ENCODE results near the gene SPTBN1. TPM values are rescaled to one million over a fixed set of nuclear protein-coding genes. Genes with fewer than 3 reads are reported as not detected.
A peak's percentile ranks its signal among the peaks of the same experiment; 100 is the strongest.

The SPTBN1 gene
- polyA plus RNA-seq, 2 of the 4 experiments (the other 2 are of a cell fraction): 105 to 126 TPM

- FAIRE-seq: peak; percentile 46
- TF ChIP-seq RARB (CRISPR knock-in tag; IDR thresholded peaks at IDR 0.05): no peak
- TF ChIP-seq CTCF (IDR thresholded peaks at IDR 0.05): no peak
- no peak for ATAC-seq
- no peak overlapping the region for H3K27ac ChIP-seq
- H3K4me2 ChIP-seq: no peak overlapping the region
- 90% methylated on average over 2 of the region's 2 CpGs for WGBS (ENCODE audit: missing lambda C conversion rate)
- ChIA-PET POLR2A (no interaction called here), CTCF (interaction anchor here (1.1 to 1.8 kb wide), 3 partner anchors 10 to 135 kb away, joined by 3 to 4 read pairs (median 3); no protein-coding TSS in a partner anchor)
- no peaks in the 10 kb centered on the region for H3K9me3 ChIP-seq
- H3K4me3 ChIP-seq: no peak overlapping the region
- H3K4me1 ChIP-seq: peaks cover 53% of the 10 kb centered on the region
- DNase-seq (ENCODE audit: low read depth in 1 of 2, low spot score in 1 of 2): no peak
Measured at GRCh38 chr2:54468673-54469072, 12.5 kb downstream of the SPTBN1 start.

- WGBS (ENCODE audit: missing lambda C conversion rate): 75% methylated on average over 3 of the region's 3 CpGs
Measured at GRCh38 chr2:54469484-54470053, 13.4 kb downstream of the SPTBN1 start.

More at GRCh38 chr2:54469484-54470053, 13.4 kb downstream of the SPTBN1 start:
- no peak for TF ChIP-seq PBX3 (IDR thresholded peaks at IDR 0.05)
- no peak for TF ChIP-seq HEYL (CRISPR knock-in tag; IDR thresholded peaks at IDR 0.05)
- TF ChIP-seq NPAS2 (CRISPR knock-in tag; IDR thresholded peaks at IDR 0.05; ENCODE audit: borderline replicate concordance): no peak
- TF ChIP-seq CEBPB (IDR thresholded peaks at IDR 0.05): no peak
- TF ChIP-seq FOXS1 (CRISPR knock-in tag; IDR thresholded peaks at IDR 0.05): no peak
- no peak for TF ChIP-seq BCL3 (IDR thresholded peaks at IDR 0.05)
- TF ChIP-seq REST (IDR thresholded peaks at IDR 0.05): no peak
- no peak for TF ChIP-seq RARB (CRISPR knock-in tag; IDR thresholded peaks at IDR 0.05)
- TF ChIP-seq FOSB (CRISPR knock-in tag; IDR thresholded peaks at IDR 0.05): no peak
- no peak for TF ChIP-seq HES2 (IDR thresholded peaks at IDR 0.05)
- TF ChIP-seq CBX2 (IDR thresholded peaks at IDR 0.05; ENCODE audit: borderline replicate concordance, low read depth): no peak
- no peak for TF ChIP-seq TP53 (CRISPR knock-in tag; IDR thresholded peaks at IDR 0.05)
- TF ChIP-seq USF2 (IDR thresholded peaks at IDR 0.05): no peak
- TF ChIP-seq HOXA7 (CRISPR knock-in tag; IDR thresholded peaks at IDR 0.05): no peak
- TF ChIP-seq CBX8 (IDR thresholded peaks at IDR 0.05): no peak
- no peak for TF ChIP-seq POLR2A (IDR thresholded peaks at IDR 0.05; ENCODE audit: low read length)
- TF ChIP-seq RAD21 (conservative IDR thresholded peaks at IDR 0.05 in 1 of 2, IDR thresholded peaks at IDR 0.05 in 1 of 2): no peak
- TF ChIP-seq KDM1A (IDR thresholded peaks at IDR 0.05; ENCODE audit: low read depth): no peak
- H3K4me1 ChIP-seq: peaks cover 56% of the 10 kb centered on the region
- no peak for DNase-seq (ENCODE audit: low read depth in 1 of 2, low spot score in 1 of 2)
- no peak overlapping the region for H3K4me3 ChIP-seq
- H3K9me3 ChIP-seq: no peaks in the 10 kb centered on the region
- ATAC-seq: peak in 1 of 2 experiments; percentile 21; a peak in 3 of 6 replicates
- CTCF ChIA-PET: interaction anchor here (1.4 to 1.8 kb wide), 2 partner anchors 11 to 12 kb away, joined by 3 to 4 read pairs; no protein-coding TSS in a partner anchor
- POLR2A ChIA-PET: no interaction called here
- H3K4me2 ChIP-seq: peak overlapping the region; percentile 47
- peak overlapping the region in 1 of 2 experiments; percentile 41; a peak in 2 of 6 replicates for H3K27ac ChIP-seq
- FAIRE-seq: no peak
